RWPE2 (cell line): ENCODE results near the gene MAPK6.

ENCODE experiments used
- ATAC-seq: fragments of 200-7000 bp; cut with Tn5 transposase; 3 replicates; pipeline ENCODE4 v1.9.1; 2021; ENCODE audit warnings: low read depth
- DNase-seq: peaks from one replicate; pipeline ENCODE4 v3.0.0-alpha.2; 2020; ENCODE audit warnings: low spot score
- H3K27ac ChIP-seq: fragments of 450-650 bp; 2 replicates; pipeline ENCODE4 v1.5.1; 2017; ENCODE audit warnings: mild to moderate bottlenecking; ENCODE audit not compliant: poor library complexity, severe bottlenecking
- H3K27me3 ChIP-seq: fragments of 250-450 bp; sonication (Bioruptor Pico); 2 replicates; pipeline ENCODE4 v1.5.1; 2021; ENCODE audit warnings: mild to moderate bottlenecking, moderate library complexity; ENCODE audit not compliant: insufficient read depth, poor library complexity, severe bottlenecking
- H3K36me3 ChIP-seq: fragments of 250-450 bp; sonication (Bioruptor Pico); 2 replicates; pipeline ENCODE4 v1.5.1; 2020; ENCODE audit warnings: low read depth, mild to moderate bottlenecking, moderate library complexity
- H3K4me1 ChIP-seq: fragments of 250-450 bp; sonication (Bioruptor Pico); 2 replicates; pipeline ENCODE4 v1.5.1; 2021; ENCODE audit warnings: mild to moderate bottlenecking, moderate library complexity; ENCODE audit not compliant: insufficient read depth, poor library complexity, severe bottlenecking
- H3K4me3 ChIP-seq: fragments of 250-450 bp; sonication (Bioruptor Pico); 2 replicates; pipeline ENCODE4 v1.5.1; 2021; ENCODE audit warnings: mild to moderate bottlenecking, moderate library complexity; ENCODE audit not compliant: severe bottlenecking
- H3K9me3 ChIP-seq: fragments of 250-450 bp; sonication (Bioruptor Pico); 2 replicates; pipeline ENCODE4 v1.5.1; 2021; ENCODE audit warnings: mild to moderate bottlenecking, moderate library complexity; ENCODE audit not compliant: severe bottlenecking
- TF ChIP-seq, protein P1 (sequence below): fragments of 450-650 bp; IDR thresholded peaks from one replicate; pipeline ENCODE4 v1.5.1; 2017; ENCODE audit warnings: mild to moderate bottlenecking, moderate library complexity; ENCODE audit not compliant: poor library complexity, severe bottlenecking

MAPK6 gene

DNA sequence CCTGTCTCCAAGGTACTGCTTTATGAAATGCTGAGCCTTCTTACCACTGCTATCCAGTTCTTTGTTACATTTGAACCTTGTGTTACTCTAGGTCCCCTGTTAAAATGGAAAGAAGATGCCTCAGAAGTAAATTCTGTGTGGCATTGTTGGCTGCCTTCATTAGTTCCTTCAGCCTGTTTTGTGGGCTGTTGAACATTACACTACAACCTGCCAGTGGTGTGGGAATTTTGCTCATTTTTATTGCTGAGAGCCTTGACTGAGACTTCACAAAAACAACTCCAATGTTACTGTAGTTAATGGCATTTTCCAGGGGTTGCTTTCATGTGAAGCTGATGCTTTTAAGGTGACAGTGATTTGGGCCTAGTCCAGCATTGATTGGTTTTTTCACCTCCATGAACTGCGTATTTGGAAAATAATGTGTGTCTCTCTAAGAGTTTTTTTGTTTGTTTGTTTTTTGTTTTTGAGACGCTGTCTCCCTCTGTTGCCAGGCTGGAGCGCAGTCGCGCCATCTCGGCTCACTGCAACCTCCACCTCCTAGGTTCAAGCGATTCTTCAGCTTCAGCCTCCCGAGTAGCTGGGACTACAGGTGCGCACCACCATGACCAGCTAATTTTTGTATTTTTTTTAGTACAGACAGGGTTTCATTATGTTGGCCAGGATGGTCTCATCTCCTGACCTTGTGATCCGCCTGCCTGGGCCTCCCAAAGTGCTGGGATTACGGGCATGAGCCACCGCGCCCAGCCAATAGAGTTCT, 4.3 kb downstream of the MAPK6 start:
- TF ChIP-seq, protein P1, sequence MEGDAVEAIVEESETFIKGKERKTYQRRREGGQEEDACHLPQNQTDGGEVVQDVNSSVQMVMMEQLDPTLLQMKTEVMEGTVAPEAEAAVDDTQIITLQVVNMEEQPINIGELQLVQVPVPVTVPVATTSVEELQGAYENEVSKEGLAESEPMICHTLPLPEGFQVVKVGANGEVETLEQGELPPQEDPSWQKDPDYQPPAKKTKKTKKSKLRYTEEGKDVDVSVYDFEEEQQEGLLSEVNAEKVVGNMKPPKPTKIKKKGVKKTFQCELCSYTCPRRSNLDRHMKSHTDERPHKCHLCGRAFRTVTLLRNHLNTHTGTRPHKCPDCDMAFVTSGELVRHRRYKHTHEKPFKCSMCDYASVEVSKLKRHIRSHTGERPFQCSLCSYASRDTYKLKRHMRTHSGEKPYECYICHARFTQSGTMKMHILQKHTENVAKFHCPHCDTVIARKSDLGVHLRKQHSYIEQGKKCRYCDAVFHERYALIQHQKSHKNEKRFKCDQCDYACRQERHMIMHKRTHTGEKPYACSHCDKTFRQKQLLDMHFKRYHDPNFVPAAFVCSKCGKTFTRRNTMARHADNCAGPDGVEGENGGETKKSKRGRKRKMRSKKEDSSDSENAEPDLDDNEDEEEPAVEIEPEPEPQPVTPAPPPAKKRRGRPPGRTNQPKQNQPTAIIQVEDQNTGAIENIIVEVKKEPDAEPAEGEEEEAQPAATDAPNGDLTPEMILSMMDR: peak; percentile 5
- ATAC-seq: no peak
- H3K36me3 ChIP-seq: peaks cover 36% of the 10 kb centered on the region
- H3K27ac ChIP-seq: peak overlapping the region; percentile 92
- no peaks in the 10 kb centered on the region for H3K27me3 ChIP-seq
- H3K4me1 ChIP-seq: peaks cover 26% of the 10 kb centered on the region
- DNase-seq: no peak
- H3K4me3 ChIP-seq: no peak overlapping the region
- H3K9me3 ChIP-seq: no peaks in the 10 kb centered on the region

DNA sequence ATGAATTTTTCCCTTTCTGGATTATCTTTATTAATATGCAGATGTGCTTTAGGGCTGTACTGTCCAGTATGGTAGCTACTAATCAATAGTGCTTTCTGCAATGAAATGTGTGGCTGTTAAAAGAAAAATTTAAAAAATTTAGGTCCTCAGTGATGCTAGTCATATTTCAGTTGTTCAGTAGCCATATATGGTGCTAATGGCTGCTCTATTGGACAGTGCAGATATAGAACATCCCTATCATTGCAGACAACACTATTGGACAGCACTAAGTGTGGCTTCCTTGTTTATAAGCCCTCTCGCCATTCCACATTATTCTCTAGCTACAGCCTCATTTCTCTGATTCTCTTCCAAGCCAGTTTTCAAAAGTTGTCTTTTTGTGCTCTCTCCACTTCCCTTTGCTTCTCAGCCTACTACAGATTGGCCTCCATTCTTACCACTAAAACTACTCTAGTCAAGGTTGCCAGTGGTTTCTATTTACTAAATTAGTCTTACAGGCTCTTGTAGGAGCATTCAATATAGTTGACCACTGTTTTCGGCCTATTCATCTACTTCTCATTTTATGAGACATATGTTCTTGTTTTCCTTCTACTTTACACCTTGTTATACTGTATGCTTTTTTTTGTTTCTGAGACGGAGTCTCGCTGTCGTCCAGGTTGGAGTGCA, 9.5 kb downstream of the MAPK6 start:
- ATAC-seq: no peak
- Histone ChIP-seq H3K4me3 (no peak overlapping the region), H3K4me1 (peaks cover 42% of the 10 kb centered on the region), H3K27ac (peak overlapping the region; percentile 77), H3K36me3 (peaks cover 65% of the 10 kb centered on the region), H3K9me3 (peaks cover 8% of the 10 kb centered on the region), H3K27me3 (no peaks in the 10 kb centered on the region)
- TF ChIP-seq, protein P1: no peak
- no peak for DNase-seq

DNA sequence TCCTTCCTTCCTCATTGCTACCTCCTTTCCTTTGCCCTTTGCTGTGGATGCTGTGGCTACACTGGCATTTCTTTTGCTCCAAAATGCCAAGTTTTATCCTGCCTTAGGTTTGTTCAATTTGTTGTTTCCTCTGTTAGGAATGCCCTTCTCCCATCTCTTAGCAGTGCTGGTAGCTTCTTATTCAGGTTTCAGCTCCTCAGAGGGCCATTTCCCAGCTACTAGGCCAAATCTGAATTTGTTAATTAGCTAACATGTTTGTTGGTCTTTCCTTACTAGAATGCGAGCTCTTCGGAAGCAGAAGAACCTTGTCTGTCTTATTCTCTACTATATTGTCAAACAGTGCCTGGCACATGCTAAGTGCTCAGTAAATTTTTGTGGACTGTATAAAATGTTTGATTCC, 11.0 kb downstream of the MAPK6 start:
- Histone ChIP-seq H3K4me3 (no peak overlapping the region), H3K4me1 (peaks cover 40% of the 10 kb centered on the region), H3K36me3 (peaks cover 74% of the 10 kb centered on the region), H3K27ac (peak overlapping the region; percentile 77), H3K27me3 (no peaks in the 10 kb centered on the region), H3K9me3 (peaks cover 8% of the 10 kb centered on the region)
- TF ChIP-seq, protein P1: no peak
- DNase-seq (no peak), ATAC-seq (no peak)

DNA sequence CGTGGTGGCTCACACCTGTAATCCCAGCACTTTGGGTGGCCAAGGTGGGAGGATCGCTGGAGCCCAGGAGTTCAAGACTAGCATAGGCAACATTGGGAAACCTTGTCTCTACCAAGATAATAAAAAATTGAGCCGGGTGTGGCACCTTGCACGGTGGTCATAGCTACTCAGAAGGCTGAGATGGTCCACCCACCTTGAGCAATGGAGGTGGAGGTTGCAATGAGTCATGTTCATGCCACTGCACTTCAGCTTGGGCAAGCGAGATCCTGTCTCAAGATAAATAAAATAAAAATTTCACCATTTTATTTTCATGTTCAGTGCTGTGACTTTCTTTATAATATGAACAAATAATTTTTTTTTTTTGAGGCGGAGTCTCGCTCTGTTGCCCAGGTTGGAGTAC, 12.5 kb downstream of the MAPK6 start:
- Histone ChIP-seq H3K27ac (peak overlapping the region; percentile 77), H3K27me3 (no peaks in the 10 kb centered on the region), H3K4me1 (peaks cover 30% of the 10 kb centered on the region), H3K9me3 (peaks cover 8% of the 10 kb centered on the region), H3K36me3 (peaks cover 85% of the 10 kb centered on the region), H3K4me3 (no peak overlapping the region)
- TF ChIP-seq, protein P1: no peak
- ATAC-seq: peak; percentile 98
- peak; percentile 94 for DNase-seq
